ENCODE results near the gene MCU. TPM values are rescaled to one million over a fixed set of nuclear protein-coding genes. Genes with fewer than 3 reads are reported as not detected.

The MCU gene, protein sequence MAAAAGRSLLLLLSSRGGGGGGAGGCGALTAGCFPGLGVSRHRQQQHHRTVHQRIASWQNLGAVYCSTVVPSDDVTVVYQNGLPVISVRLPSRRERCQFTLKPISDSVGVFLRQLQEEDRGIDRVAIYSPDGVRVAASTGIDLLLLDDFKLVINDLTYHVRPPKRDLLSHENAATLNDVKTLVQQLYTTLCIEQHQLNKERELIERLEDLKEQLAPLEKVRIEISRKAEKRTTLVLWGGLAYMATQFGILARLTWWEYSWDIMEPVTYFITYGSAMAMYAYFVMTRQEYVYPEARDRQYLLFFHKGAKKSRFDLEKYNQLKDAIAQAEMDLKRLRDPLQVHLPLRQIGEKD
- 18.4 and 24.4 TPM in 2 replicates for total RNA-seq

DNA sequence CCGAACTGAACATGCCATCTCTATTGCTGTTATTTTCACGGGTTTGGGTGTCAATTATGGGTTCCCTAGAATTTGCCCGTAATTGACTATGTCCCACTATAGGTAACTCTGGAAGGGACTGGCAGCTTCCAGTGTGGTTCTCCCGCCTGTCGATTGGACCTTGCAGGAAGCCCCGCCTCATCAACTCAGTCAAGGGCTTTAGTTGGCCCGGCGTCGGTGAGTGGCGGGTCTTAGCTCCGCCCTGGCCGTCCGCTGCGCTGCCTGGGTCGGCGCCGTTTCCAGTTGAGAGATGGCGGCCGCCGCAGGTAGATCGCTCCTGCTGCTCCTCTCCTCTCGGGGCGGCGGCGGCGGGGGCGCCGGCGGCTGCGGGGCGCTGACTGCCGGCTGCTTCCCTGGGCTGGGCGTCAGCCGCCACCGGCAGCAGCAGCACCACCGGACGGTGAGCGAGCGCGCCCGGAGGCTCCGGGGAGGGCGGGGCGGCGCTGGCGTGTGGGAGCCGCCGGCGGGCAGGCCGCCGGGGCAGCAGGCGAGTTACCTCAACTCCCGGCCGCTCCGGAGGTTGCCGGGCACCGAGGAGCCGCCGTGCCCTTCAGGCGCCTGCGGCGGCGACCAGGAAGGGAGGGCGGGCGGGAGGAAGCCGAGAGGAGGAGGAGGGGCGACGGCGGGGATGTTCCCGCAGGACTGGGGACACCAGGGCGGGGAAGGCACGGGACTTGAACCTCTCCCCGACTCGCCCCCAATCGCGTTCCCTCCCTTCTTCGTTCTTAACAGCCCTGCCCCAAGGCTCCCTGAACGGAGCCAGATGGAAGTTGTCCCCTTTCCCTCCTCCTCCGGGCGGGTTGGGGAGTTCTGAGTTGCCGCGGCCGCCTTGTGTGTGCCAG, at the start of gene MCU:
Gene MCU (plus strand): TSS at position 281 of the 881 bp plus-strand sequence. CDS start 9 bp downstream, at position 290.

DNA sequence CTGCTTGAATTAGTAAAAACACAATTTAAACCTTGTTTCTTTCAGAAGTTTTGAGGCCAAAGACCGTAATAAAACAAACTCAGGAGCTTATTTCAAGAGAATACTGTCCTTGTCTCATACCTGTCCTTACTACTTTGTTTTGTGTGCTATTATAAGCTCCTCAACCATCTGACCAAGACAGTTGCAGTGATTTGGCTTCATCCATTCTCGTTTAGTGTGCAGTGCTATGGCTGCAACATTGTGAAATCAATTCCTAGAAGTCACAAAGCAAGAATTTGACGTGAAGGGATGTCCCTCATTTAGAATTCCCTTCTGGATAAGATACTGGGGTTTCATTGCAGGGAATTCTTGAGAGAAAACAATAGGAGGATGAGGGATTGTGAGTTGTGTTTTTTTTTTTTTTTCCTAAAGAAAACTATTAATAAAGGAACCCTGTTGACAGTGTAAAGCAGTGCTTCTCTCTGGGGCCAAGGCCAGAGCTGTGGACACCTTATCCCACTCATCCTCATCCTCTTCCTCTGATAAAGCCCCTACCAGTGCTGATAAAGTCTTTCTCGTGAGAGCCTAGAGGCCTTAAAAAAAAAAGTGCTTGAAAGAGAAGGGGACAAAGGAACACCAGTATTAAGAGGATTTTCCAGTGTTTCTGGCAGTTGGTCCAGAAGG, 201.3 kb downstream of the MCU start, which contains the start of gene OIT3:
Gene OIT3 (plus strand): TSS at position 604 of the 663 bp plus-strand sequence. CDS start 60 bp downstream, outside the sequence.

Other genes starting within 250 kb of the MCU start
- gene MICU1, start 66.1 kb upstream of the MCU start, total RNA-seq = 36.7 and 37.2 TPM in 2 replicates
- under 0.01 TPM in 1 of 2 replicates, not detected in the other for gene OIT3, start 201.6 kb downstream of the MCU start, total RNA-seq

Measured in bronchus fibroblast of lung (primary cell).